H1 (cell line): ENCODE data around the gene ARTN. TPM values are rescaled to one million over a fixed set of nuclear protein-coding genes. Genes with fewer than 3 reads are reported as not detected.

Experiments
- GTF2F1 ChIP-seq: IDR thresholded peaks from 2 replicates; pipeline ENCODE4 v1.6.1; 2012; ENCODE audit warnings: low read depth, low read length, improper control_type of control experiment, borderline replicate concordance
- TBP ChIP-seq: IDR thresholded peaks from 2 replicates; pipeline ENCODE4 v1.6.1; 2011; ENCODE audit warnings: low read depth, low read length, improper control_type of control experiment
- ZNF274 ChIP-seq: IDR thresholded peaks from 2 replicates; pipeline ENCODE4 v1.7.0; 2012; ENCODE audit warnings: low read length, borderline replicate concordance; ENCODE audit errors: extremely low read depth
- polyA plus RNA-seq, 7 experiments: library from polyadenylated mRNA; depleted of rRNA in 3 of 7; stranded (reverse) in 5 of 7; unstranded in 2 of 7; fragments of >200 nt in 5 of 7; fragments of 200-250 nt in 2 of 7; gene quantifications; 1 replicate in 5 of 7; 2 replicates in 1 of 7; 4 replicates in 1 of 7; pipeline versions ENCODE4 v1.2.1 to v1.2.3, GENCODE V29; 2011 to 2013; ENCODE audit warnings: missing spikeins in 2 of 7, mixed read lengths in 2 of 7
- total RNA-seq: library from RNA; stranded (reverse); fragmentation: NEBNext Ultra II Directional; extraction: Animal tissue kit (Norgen Biotek cat#: 25700); gene quantifications from 2 replicates; pipeline ENCODE4 v1.2.1, GENCODE V29; 2021
- TF ChIP-seq, protein P1 (sequence below): IDR thresholded peaks from 2 replicates; pipeline ENCODE4 v1.6.1; 2012; ENCODE audit warnings: inconsistent platforms
- TF ChIP-seq, protein P2 (sequence below): fragments of 300-600 bp; sonication (generic); IDR thresholded peaks from 2 replicates; pipeline ENCODE4 v1.7.1; 2012; ENCODE audit warnings: low read length, moderate library complexity, mild to moderate bottlenecking, inconsistent platforms; ENCODE audit not compliant: insufficient replicate concordance

Gene ARTN
- total and polyA plus RNA-seq, 2 of the 8 experiments (the other 6 are each of a cell fraction or from before 2014, with no cell fraction given): 13.5 to 22.7 TPM

DNA sequence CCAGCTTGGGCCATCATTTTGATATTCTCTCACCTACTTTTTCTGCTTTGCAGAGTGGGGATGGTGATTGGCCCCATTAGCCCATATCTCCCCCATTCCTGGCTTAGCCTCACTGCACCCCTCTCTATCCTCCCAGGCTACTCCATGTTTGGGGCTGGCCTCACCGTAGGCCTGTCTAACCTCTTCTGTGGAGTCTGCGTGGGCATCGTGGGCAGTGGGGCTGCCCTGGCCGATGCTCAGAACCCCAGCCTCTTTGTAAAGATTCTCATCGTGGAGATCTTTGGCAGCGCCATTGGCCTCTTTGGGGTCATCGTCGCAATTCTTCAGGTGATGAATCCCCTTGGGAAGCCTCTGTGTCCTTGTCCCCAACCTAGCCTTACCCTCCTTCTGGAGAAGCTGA, 43.3 kb downstream of the ARTN start (continued):
- TF ChIP-seq, protein P1, sequence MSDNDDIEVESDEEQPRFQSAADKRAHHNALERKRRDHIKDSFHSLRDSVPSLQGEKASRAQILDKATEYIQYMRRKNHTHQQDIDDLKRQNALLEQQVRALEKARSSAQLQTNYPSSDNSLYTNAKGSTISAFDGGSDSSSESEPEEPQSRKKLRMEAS: no peak
- TF ChIP-seq ZNF274: no peak
- TF ChIP-seq, protein P2, sequence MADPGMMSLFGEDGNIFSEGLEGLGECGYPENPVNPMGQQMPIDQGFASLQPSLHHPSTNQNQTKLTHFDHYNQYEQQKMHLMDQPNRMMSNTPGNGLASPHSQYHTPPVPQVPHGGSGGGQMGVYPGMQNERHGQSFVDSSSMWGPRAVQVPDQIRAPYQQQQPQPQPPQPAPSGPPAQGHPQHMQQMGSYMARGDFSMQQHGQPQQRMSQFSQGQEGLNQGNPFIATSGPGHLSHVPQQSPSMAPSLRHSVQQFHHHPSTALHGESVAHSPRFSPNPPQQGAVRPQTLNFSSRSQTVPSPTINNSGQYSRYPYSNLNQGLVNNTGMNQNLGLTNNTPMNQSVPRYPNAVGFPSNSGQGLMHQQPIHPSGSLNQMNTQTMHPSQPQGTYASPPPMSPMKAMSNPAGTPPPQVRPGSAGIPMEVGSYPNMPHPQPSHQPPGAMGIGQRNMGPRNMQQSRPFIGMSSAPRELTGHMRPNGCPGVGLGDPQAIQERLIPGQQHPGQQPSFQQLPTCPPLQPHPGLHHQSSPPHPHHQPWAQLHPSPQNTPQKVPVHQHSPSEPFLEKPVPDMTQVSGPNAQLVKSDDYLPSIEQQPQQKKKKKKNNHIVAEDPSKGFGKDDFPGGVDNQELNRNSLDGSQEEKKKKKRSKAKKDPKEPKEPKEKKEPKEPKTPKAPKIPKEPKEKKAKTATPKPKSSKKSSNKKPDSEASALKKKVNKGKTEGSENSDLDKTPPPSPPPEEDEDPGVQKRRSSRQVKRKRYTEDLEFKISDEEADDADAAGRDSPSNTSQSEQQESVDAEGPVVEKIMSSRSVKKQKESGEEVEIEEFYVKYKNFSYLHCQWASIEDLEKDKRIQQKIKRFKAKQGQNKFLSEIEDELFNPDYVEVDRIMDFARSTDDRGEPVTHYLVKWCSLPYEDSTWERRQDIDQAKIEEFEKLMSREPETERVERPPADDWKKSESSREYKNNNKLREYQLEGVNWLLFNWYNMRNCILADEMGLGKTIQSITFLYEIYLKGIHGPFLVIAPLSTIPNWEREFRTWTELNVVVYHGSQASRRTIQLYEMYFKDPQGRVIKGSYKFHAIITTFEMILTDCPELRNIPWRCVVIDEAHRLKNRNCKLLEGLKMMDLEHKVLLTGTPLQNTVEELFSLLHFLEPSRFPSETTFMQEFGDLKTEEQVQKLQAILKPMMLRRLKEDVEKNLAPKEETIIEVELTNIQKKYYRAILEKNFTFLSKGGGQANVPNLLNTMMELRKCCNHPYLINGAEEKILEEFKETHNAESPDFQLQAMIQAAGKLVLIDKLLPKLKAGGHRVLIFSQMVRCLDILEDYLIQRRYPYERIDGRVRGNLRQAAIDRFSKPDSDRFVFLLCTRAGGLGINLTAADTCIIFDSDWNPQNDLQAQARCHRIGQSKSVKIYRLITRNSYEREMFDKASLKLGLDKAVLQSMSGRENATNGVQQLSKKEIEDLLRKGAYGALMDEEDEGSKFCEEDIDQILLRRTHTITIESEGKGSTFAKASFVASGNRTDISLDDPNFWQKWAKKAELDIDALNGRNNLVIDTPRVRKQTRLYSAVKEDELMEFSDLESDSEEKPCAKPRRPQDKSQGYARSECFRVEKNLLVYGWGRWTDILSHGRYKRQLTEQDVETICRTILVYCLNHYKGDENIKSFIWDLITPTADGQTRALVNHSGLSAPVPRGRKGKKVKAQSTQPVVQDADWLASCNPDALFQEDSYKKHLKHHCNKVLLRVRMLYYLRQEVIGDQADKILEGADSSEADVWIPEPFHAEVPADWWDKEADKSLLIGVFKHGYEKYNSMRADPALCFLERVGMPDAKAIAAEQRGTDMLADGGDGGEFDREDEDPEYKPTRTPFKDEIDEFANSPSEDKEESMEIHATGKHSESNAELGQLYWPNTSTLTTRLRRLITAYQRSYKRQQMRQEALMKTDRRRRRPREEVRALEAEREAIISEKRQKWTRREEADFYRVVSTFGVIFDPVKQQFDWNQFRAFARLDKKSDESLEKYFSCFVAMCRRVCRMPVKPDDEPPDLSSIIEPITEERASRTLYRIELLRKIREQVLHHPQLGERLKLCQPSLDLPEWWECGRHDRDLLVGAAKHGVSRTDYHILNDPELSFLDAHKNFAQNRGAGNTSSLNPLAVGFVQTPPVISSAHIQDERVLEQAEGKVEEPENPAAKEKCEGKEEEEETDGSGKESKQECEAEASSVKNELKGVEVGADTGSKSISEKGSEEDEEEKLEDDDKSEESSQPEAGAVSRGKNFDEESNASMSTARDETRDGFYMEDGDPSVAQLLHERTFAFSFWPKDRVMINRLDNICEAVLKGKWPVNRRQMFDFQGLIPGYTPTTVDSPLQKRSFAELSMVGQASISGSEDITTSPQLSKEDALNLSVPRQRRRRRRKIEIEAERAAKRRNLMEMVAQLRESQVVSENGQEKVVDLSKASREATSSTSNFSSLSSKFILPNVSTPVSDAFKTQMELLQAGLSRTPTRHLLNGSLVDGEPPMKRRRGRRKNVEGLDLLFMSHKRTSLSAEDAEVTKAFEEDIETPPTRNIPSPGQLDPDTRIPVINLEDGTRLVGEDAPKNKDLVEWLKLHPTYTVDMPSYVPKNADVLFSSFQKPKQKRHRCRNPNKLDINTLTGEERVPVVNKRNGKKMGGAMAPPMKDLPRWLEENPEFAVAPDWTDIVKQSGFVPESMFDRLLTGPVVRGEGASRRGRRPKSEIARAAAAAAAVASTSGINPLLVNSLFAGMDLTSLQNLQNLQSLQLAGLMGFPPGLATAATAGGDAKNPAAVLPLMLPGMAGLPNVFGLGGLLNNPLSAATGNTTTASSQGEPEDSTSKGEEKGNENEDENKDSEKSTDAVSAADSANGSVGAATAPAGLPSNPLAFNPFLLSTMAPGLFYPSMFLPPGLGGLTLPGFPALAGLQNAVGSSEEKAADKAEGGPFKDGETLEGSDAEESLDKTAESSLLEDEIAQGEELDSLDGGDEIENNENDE: no peak
- TF ChIP-seq GTF2F1: no peak
- TF ChIP-seq TBP: no peak
